ENCODE data around the gene DLL1.

- TF ChIP-seq EZH2 (IDR thresholded peaks at IDR 0.05; ENCODE audit: low read length, unreplicated experiment) (no peak), CTCF (conservative IDR thresholded peaks at IDR 0.05; ENCODE audit: low read depth, low read length) (no peak)
Measured at GRCh38 chr6:170278743-170279094, 12.2 kb downstream of the DLL1 start.
